NCI-H1105 treated with DMSO at 0.1 percent for 48 hours (cell line): ENCODE measurements around the gene NUBP2.

Experiments used
- DNase-seq: peaks from one replicate; lab custom pipeline; 2025; lab: John Stamatoyannopoulos, UW

Gene NUBP2

DNA sequence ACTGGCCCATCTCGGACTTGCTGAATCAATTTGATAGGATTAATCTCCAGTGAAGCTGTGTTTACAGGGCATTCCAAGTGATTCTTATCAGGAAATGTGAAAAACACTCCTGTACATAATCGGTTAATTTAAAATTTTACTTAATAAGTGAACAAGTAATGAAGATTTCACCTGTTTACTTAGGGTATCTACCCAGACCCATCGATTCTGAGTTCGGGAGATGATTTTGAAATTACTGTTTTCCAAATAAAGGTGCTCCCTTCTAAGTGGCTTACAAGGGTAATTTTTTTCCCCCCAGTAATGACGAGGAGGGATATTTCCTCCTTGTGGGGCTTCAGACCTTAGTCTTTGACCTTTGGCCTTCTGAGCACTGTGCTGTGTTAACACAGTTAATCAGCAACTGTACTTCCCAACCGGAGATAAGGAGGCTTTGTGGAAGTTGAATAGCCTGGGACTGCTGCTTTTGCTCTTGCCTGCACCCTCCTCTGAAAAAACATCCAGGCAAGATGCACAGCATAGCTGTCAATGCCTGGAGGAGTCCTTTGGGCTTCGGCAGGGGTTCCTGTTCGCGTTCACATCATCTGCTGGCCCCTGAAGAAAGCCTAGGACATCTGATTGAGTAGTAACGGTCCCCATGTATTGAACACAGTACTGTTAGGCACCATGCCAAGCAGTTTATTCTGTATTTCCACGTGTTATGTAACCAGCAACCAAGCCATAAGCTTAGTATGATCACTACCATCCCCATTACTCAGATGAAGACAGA lies 46.1 kb downstream of the NUBP2 start:
- no peak for DNase-seq

DNA sequence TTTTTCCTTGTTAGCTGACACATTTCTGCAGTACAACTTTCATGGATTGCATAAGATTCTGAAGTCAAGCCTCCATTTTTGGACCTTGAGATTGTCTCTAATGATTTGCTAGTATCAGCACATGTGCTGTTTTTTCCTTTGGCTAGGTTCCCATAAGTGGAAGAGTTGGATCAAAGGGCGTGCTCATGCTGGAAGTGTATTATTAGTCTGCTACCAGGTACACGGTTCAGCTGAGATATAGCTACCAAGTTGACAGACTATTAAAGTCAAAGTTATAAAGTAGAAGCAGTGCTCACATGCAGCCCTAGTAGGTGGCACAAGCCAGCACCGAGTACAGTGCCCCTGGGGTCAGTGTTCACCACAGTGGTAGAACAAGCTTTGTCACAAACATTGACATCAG lies 47.5 kb downstream of the NUBP2 start:
- no peak for DNase-seq

DNA sequence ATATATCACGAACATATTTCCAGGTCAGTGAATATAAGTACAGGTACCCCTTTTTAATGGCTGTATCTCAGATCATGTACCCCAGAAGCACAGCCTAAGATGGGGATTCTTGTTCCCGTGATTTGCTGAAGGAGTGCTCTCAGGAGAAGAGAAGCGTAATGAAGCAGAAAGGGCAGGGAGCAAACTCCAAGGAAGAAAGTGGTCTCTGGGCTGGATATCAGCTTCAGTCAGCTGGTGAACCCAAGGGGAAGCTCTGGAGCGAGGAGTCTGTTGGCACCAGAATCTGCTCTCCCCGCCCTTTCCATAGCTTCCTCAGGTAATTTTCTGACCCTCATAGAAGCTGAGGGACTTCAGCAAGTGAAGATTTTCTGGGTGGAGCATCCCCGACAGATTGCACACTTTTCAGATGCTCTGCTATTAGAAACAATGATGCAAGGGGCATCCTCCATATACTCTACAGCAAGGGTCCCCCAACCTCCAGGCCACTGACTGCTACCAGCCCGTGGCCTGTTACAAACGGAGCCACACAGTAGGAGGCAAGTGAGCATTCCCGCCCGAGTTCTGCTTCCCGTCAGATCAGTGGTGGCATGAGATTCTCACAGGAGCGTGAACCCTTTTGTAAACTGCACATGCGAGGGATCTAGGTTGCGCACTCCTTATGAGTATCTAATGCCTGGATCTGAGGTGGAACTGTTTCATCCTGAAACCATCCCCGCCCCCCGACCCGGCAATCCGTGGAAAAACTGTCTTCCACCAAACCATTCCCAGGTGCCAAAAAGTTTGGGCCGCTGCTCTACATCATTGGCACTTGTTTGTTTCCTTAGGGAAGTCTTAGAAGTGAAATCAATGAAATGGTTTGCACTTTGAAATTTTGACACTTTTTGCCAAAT lies 48.7 kb downstream of the NUBP2 start:
- DNase-seq = no peak

GRCh38 chr16:1832838-1833454 lies 50.2 kb downstream of the NUBP2 start:
- no peak for DNase-seq

- DNase-seq = no peak
These were observed 51.3 kb downstream of the NUBP2 start for GRCh38 chr16:1834096-1834495.
